ENCODE results near the gene EMILIN2. TPM values are rescaled to one million over a fixed set of nuclear protein-coding genes. Genes with fewer than 3 reads are reported as not detected.

EMILIN2 gene
- total and polyA plus RNA-seq, 9 of the 15 experiments (the other 6 are each of a cell fraction or from before 2014, with no cell fraction given): 0.01 to 0.40 (median 0.19) TPM

GRCh38 chr18:2898186-2898640 is 51.4 kb downstream of the EMILIN2 start (continued):
- TF ChIP-seq CHD7 (IDR thresholded peaks at IDR 0.05; ENCODE audit: low read depth, low read length) (no peak), ZNF395 (CRISPR knock-in tag; IDR thresholded peaks at IDR 0.05) (peak; percentile 48; the same call in 1 of the 2 replicates), EP300 (IDR thresholded peaks at IDR 0.05; ENCODE audit: low read length) (peak; percentile 18; the same call in 1 of the 2 replicates), STAT6 (CRISPR knock-in tag; IDR thresholded peaks at IDR 0.05) (no peak), SRSF9 (IDR thresholded peaks at IDR 0.05; ENCODE audit: borderline replicate concordance, low read depth, low read length) (no peak), ZNF347 (CRISPR knock-in tag; IDR thresholded peaks at IDR 0.05; ENCODE audit: low read depth) (no peak), ZC3H8 (IDR thresholded peaks at IDR 0.05) (no peak), TCF3 (CRISPR knock-in tag; IDR thresholded peaks at IDR 0.05) (peak; percentile 43; the same call in 1 of the 2 replicates), MYC (IDR thresholded peaks at IDR 0.05; ENCODE audit: low read depth, low read length) (0 out of 2 replicates have a peak, but pooled peaks have one; percentile 25), MYC (CRISPR knock-in tag; IDR thresholded peaks at IDR 0.05; ENCODE audit: borderline replicate concordance, low read depth) (0 out of 2 replicates have a peak, but pooled peaks have one; percentile 16), ELF4 (CRISPR knock-in tag; IDR thresholded peaks at IDR 0.05) (no peak)
